Fibroblast of the aortic adventitia (primary cell): Measurements from ENCODE around the gene TACO1. TPM values are rescaled to one million over a fixed set of nuclear protein-coding genes. Genes with fewer than 3 reads are reported as not detected.
A peak's percentile ranks its signal among the peaks of the same experiment; 100 is the strongest.

Experiments used
- DNase-seq: peaks from one replicate; pipeline ENCODE4 v3.0.0-alpha.2; 2010; ENCODE audit warnings: low read depth
- H3K4me3 ChIP-seq: 2 replicates; pipeline ENCODE4 v1.5.1; 2011; ENCODE audit warnings: low read depth, mild to moderate bottlenecking, control low read depth, low read length, moderate library complexity
- CTCF ChIP-seq: IDR thresholded peaks from 2 replicates; pipeline ENCODE4 v1.5.1; 2011; ENCODE audit warnings: mild to moderate bottlenecking, low read length, control low read depth, inconsistent platforms; ENCODE audit not compliant: insufficient read depth
- total RNA-seq: library from RNA; depleted of rRNA; stranded (reverse); fragments of >200 nt; gene quantifications from 2 replicates; pipeline ENCODE4 v1.2.3, GENCODE V29; 2012; ENCODE audit warnings: low replicate concordance

The TACO1 gene
- total RNA-seq, 1 donor = 16.1 TPM

DNA sequence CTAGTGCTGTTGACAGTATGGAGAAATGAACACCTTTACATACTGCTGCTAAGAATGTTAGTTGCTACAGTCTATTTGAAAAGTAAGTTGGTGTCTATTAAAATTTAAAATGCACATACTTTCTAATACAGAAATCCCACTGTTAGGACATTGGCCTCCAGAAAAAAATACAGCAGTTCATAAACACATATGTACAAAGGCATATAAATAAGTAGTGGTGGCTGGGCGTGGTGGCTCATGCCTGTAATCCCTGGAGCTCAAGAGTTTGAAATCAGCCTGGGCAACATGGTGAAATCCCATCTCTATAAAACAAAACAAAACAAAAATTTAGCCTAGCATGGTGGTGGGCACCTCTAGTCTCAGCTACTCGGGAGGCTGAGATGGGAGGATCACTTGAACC is 37.4 kb upstream of the TACO1 start:
- TF ChIP-seq CTCF = no peak
- H3K4me3 ChIP-seq = no peak overlapping the region
- no peak for DNase-seq

DNA sequence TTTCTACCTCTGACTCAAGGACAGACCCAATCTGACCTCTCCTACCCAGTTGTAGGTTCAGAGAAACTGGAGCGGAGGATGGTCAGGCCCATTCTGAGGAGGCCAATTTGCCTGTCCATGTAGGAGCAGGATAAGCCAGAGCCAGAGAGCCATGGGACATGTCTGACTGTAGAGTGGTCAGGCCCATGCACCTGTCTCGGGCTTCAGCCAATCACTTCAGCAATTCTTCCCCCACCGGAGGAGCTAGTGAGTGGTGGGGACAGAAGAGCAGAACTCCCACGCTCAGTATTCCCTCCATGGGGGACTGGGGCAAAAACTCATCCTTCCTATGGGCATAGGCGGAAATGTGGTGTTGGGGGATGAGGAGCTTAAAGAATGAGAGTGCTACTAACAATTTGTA is 36.1 kb upstream of the TACO1 start:
- no peak for TF ChIP-seq CTCF
- H3K4me3 ChIP-seq = no peak overlapping the region
- no peak for DNase-seq

DNA sequence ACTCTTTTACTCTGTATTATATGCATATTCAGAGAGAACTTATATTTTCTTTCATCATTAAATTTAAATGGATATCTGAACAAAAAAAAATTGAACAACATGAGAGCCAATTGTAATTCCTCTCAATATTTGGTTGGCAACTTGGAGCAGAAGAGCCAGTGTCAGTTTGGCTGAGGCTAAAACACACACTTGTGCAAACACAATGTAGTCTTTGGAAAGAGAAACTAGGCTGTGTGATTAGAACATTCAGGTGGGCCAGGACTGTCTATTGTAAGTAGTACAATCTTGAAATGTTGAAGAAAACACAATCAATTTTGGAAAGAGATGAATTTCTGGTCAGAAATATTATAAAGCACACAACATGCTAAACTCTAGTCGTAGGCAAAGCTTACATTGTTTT is 33.5 kb upstream of the TACO1 start:
- H3K4me3 ChIP-seq = no peak overlapping the region
- no peak for TF ChIP-seq CTCF
- DNase-seq = no peak

DNA sequence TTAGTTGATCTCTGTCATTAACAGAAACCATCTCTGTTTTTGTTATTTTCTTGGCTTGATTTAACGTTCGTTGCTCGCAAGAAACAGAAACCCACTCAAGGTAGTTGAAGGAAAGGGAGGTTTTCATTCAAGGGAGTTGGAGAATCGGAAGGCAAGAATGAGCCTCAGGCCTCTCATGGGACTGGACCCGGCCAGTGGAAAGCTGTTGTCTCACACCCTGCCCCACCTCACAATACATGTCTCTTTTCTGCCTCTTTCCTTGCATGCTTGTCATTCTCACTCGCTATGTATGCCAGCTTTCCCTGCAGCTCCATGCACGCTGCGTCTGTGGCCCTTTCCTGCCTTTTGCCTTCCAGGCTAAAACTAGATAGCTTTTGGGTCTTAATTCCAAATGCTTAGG is 32.1 kb upstream of the TACO1 start:
- DNase-seq = no peak
- no peak for TF ChIP-seq CTCF

DNA sequence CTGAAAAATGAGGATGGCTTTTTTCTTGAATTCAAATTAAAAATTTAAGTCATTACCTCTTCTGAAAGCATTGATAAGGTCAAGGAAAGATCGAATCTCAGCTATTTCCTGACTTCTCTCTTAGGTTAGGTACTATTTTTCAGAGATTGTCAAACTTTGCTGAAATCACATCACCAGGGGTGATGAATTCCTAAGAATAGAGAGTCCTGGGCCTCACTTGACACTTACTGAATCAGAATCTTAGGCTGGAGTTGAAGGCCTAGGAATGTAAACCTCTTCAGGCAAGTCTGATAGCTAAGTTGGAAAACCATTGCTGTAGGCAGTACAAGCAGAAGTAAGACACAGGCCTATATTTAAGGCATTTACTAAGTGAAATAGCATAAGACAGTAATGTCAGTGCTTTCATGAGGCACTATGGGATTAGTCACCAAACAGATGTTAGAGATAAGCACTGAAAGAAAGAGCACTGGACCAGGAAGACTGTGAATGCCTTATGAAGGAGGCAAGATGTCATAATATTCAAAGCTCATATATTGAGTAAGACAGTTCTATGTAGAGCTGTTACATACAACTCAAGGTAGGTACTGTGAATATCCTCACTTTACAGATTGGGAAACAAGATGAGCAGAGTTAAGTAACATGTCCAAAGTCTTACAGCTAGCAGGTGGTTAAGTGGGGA is 28.9 kb upstream of the TACO1 start:
- peak; percentile 83 for DNase-seq
- no peak overlapping the region for H3K4me3 ChIP-seq
- no peak for TF ChIP-seq CTCF

More for the DNA sequence above, 32.1 kb upstream of the TACO1 start:
- H3K4me3 ChIP-seq = no peak overlapping the region

- peak; percentile 5 for DNase-seq
- peak; percentile 44 for TF ChIP-seq CTCF
Measured at GRCh38 chr17:63573634-63574033, 27.1 kb upstream of the TACO1 start.

More at GRCh38 chr17:63573634-63574033, 27.1 kb upstream of the TACO1 start:
- H3K4me3 ChIP-seq = no peak overlapping the region
